ENCODE results near the gene DDX20.

DNA sequence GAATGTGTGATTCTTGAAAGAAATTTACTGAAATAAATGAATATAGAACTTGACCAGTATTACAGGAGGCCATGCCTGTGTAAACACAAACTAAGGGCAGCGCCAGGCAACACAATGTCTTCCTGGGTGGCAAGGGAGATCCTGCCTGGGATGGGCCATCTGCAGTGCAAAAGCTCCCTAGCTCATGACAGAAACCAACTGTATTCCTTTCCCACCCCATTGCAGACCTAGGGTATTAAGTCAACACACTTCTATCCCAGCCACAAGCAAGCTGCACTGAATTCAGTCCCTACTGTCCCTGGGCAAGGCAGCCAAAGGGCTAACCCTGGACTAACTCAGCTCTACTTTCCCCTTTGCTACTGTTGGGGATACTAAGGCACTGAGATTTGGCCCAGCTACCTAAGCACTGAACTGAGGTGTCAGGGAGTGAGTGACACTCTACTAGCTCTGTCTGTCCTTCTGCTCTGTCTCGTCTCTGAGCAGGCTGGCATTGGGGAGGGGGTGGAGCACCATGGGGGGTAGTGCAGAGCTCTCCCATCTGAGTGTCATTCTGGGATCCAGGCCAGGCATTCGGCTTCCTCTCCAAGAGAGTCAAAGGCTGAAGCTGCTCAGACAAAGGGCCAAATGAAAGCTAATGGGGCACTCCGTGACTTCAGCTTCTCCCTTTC, 19.0 kb upstream of the DDX20 start:
- TF ChIP-seq, protein P1, sequence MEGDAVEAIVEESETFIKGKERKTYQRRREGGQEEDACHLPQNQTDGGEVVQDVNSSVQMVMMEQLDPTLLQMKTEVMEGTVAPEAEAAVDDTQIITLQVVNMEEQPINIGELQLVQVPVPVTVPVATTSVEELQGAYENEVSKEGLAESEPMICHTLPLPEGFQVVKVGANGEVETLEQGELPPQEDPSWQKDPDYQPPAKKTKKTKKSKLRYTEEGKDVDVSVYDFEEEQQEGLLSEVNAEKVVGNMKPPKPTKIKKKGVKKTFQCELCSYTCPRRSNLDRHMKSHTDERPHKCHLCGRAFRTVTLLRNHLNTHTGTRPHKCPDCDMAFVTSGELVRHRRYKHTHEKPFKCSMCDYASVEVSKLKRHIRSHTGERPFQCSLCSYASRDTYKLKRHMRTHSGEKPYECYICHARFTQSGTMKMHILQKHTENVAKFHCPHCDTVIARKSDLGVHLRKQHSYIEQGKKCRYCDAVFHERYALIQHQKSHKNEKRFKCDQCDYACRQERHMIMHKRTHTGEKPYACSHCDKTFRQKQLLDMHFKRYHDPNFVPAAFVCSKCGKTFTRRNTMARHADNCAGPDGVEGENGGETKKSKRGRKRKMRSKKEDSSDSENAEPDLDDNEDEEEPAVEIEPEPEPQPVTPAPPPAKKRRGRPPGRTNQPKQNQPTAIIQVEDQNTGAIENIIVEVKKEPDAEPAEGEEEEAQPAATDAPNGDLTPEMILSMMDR (IDR thresholded peaks at IDR 0.05; ENCODE audit: low read depth, low read length, poor library complexity, severe bottlenecking), result no peak
- TF ChIP-seq EZH2phosphoT487 (IDR thresholded peaks at IDR 0.05; ENCODE audit: borderline replicate concordance, low read length), result no peak

Data from DOHH2 (cell line).